LNCaP clone FGC (cell line): Measurements from ENCODE around the gene SDK2.
A peak's percentile ranks its signal among the peaks of the same experiment; 100 is the strongest.

Experiments used
- DNase-seq: peaks from one replicate; pipeline ENCODE4 v3.0.0-alpha.2; 2011; ENCODE audit warnings: low read depth
- H3K4me3 ChIP-seq: 2 replicates; pipeline ENCODE4 v1.5.1; 2011; ENCODE audit warnings: mild to moderate bottlenecking, low read depth, low read length, control low read depth
- TF ChIP-seq, protein P1 (sequence below): IDR thresholded peaks from 2 replicates; pipeline ENCODE4 v1.5.1; 2012; ENCODE audit warnings: mild to moderate bottlenecking; ENCODE audit not compliant: control insufficient read depth, insufficient read depth; ENCODE audit errors: extremely low read depth

Gene SDK2

DNA sequence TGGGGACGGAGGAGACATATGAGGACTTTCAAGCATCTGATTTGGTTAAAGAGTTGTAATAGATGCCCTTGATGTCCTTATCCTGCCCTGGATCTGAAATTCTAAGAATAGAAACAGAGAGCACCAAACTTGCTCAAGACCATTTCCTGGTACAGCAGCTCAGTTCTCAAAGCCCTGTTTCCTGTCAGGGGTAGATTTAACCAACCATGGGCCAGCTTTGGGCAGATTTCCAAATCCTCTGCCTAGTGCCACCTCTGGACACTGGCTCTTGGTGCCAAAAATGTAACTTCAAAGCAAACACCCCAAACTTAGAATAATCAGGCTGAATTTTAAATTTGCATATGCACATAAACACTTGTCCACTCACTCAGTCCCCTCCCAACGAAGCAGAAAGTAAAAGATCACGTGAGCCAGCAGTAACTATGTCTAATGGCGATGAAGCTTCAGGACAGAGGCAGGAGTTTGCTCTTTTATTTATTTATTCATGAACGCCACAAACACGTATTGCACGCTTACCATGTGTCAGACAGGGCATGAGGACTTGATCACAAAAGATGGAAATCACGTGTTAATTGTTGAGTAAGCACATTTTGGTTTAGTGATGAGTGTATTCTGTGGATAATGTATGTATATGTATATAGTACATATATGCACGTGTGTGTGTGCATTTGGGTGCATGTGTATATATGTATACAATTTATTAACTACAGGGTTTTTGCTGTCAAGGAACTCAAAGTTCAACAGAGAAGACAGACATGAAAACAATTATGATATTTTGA is 23.1 kb upstream of the SDK2 start:
- TF ChIP-seq, protein P1, sequence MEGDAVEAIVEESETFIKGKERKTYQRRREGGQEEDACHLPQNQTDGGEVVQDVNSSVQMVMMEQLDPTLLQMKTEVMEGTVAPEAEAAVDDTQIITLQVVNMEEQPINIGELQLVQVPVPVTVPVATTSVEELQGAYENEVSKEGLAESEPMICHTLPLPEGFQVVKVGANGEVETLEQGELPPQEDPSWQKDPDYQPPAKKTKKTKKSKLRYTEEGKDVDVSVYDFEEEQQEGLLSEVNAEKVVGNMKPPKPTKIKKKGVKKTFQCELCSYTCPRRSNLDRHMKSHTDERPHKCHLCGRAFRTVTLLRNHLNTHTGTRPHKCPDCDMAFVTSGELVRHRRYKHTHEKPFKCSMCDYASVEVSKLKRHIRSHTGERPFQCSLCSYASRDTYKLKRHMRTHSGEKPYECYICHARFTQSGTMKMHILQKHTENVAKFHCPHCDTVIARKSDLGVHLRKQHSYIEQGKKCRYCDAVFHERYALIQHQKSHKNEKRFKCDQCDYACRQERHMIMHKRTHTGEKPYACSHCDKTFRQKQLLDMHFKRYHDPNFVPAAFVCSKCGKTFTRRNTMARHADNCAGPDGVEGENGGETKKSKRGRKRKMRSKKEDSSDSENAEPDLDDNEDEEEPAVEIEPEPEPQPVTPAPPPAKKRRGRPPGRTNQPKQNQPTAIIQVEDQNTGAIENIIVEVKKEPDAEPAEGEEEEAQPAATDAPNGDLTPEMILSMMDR, result no peak
- H3K4me3 ChIP-seq, result no peak overlapping the region
- DNase-seq, result no peak

DNA sequence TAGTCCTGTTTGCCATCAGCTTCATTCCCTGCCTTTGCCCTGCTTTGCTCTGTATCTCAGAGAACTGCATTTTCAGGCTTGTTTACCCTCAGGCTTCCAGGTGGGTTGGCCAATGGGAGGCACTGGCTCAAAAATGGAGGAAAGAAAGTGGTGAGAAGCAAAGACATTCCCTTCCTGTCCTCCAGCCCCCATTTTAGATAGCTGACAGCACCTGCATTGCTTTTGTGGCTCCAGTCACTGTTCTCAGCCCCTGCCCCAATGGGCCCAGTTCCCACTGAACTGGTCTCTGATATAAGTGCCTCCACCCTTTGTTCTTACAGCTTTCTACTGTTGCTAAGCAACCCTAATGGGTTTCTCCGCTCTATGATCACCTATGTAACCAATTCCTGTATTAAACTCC is 19.4 kb upstream of the SDK2 start:
- DNase-seq, result no peak
- no peak overlapping the region for H3K4me3 ChIP-seq
- TF ChIP-seq, protein P1, result no peak

DNA sequence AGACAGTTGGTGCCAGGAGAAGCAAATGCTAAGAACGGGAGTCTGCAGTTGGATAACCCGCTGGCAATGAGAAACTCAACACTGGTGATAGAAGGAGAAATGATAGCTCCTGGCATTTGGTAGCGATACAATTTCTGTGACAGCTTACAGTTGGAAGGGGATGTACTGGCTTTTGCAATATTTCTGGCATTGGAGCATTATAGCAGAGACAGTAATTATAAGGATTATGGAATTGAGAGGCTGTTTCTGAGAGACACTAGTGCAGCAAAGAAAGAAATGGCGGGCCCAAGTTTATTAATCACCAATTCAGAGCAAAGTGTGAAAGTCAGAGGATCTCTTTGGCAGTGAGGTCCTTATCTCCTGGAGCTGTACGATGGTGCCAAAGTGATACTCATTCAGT is 16.1 kb upstream of the SDK2 start:
- no peak for DNase-seq
- TF ChIP-seq, protein P1, result no peak
- no peak overlapping the region for H3K4me3 ChIP-seq

- DNase-seq, result no peak
- H3K4me3 ChIP-seq, result no peak overlapping the region
- TF ChIP-seq, protein P1, result no peak
These were observed 14.7 kb upstream of the SDK2 start for GRCh38 chr17:73658821-73659515.

DNA sequence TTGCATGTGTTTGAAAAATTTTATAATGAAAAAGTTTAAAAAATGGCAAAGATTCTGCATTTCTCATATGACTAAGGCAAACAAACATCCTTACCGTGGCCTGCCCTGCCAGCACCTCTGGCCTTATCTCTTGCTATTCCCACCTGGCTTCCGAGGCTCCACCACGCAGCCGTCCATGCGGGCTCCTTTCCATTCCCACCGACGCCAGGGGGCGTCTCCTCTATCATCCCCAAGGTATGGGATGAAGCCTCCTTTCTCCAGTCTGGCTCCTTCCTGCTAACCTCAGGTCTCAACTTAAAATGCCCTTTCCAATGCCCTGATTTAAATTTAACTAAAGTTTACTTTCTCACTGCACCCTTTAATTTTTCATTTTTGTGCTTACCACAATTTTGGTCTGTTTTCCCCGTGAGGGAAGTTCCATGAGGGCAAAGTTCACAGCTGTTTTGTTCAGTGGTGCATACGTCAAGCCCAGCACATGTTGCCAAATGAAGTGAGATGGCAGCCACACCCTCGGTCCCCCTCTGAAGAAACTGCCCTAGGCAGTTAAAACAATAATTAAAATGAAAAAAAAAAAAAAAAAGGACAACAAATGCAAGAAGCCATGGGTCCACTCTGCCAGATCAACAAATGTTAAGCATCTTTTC is 13.3 kb upstream of the SDK2 start:
- no peak for DNase-seq
- H3K4me3 ChIP-seq, result no peak overlapping the region
- TF ChIP-seq, protein P1, result peak; percentile 70

DNA sequence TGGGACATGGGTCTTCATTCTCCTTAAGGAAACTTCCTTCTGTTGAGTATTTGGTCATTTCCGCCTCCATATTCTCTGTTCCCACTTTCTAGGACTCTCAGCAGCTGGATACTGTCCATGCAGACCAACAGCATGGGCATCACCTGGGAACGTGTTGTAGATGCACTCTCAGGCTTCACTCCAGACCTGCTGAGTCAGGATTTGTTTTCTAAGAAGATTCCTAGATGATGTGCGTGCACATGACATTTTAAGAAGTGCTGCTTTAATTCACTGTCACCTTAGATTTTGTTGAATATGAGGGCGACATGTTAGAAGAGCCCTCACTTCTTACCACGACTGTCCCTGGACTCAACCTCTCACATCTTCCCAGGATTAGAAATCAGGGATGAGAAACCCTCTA is 10.0 kb upstream of the SDK2 start:
- no peak for DNase-seq
- TF ChIP-seq, protein P1, result no peak

More for the DNA sequence above, 10.0 kb upstream of the SDK2 start:
- no peak overlapping the region for H3K4me3 ChIP-seq
